ENCODE measurements around the gene TTC7B. TPM values are rescaled to one million over a fixed set of nuclear protein-coding genes. Genes with fewer than 3 reads are reported as not detected.

The TTC7B gene
- total RNA-seq, 1 donor: 24.9 TPM

DNA sequence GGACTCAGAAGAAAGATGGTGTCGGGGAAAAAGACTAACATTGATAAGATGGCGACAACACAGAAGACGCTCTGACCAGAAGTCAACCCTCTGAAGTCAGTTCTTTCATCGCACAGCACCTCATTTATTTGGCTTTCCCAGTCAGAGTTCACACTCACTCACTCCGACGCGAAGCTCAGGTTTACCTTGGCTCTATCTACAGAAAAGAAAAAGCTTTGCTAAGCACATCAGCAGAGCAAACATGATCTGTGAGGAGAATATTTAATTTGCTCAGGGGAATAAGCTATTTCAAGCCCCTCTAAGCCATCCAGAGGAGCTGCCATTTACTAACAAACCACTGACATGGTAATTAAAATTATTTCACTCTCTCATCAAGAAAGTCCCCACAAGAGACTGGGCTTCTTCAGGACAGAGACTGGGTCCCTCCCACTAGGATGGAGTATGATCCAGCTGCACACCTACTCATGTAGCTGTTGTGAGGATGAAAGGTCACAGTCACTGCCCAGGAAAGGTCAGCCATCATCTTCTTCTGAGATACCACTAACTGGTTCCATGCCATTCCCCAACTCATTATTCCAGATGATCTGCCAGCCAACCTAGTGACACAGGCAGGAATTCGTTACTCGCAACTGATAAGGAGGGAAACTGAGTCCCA lies 111.4 kb downstream of the TTC7B start:
- no peak overlapping the region for H3K4me3 ChIP-seq (ENCODE audit: low read depth, low read length)
- TF ChIP-seq, protein P1, sequence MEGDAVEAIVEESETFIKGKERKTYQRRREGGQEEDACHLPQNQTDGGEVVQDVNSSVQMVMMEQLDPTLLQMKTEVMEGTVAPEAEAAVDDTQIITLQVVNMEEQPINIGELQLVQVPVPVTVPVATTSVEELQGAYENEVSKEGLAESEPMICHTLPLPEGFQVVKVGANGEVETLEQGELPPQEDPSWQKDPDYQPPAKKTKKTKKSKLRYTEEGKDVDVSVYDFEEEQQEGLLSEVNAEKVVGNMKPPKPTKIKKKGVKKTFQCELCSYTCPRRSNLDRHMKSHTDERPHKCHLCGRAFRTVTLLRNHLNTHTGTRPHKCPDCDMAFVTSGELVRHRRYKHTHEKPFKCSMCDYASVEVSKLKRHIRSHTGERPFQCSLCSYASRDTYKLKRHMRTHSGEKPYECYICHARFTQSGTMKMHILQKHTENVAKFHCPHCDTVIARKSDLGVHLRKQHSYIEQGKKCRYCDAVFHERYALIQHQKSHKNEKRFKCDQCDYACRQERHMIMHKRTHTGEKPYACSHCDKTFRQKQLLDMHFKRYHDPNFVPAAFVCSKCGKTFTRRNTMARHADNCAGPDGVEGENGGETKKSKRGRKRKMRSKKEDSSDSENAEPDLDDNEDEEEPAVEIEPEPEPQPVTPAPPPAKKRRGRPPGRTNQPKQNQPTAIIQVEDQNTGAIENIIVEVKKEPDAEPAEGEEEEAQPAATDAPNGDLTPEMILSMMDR (IDR thresholded peaks at IDR 0.05; ENCODE audit: insufficient read depth, low read length): no peak
- DNase-seq (ENCODE audit: low read depth): no peak

DNA sequence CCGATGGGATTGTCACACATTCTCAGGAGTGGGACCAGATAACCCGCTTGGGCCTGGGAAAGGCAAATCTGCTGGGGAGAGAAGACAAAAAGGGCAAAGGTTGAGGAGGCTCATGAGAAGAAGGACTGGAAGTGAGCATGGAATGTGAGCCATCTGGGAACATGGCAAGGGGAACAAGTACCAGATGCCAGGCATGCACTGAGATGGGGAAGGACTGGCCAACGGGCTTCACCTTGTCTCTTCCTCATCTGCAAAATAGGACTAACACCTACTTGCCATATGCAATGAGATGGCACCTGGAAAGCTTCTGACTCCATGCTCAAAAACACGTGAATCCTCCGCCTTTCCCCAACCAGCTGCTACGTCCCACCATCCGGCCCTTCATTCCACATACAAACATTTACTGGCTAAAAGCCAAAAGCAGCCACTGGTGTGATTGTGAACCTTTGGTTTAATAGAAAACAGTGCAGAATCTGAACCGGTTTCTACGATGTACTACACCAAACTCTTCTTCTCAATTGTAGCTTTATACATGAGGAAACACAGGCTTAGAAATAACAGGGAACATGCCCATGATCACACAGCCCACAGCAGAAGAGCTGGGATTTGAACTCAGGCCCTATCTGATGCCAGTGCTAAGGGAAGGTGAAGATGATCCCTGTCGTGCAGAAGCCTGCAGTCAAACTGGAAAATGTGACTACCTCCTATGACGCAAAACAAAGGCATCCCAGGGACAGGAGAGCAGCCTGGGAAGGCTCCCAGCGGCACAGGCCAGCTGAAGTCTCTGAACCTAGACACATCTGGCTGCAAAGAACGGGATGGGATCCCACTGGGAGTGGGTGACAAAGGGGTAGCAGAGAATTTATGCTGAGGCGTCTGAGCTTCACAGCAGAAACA lies 112.1 kb downstream of the TTC7B start:
- no peak overlapping the region for H3K4me3 ChIP-seq (ENCODE audit: low read depth, low read length)
- no peak for DNase-seq (ENCODE audit: low read depth)
- TF ChIP-seq, protein P1 (IDR thresholded peaks at IDR 0.05; ENCODE audit: insufficient read depth, low read length): no peak

DNA sequence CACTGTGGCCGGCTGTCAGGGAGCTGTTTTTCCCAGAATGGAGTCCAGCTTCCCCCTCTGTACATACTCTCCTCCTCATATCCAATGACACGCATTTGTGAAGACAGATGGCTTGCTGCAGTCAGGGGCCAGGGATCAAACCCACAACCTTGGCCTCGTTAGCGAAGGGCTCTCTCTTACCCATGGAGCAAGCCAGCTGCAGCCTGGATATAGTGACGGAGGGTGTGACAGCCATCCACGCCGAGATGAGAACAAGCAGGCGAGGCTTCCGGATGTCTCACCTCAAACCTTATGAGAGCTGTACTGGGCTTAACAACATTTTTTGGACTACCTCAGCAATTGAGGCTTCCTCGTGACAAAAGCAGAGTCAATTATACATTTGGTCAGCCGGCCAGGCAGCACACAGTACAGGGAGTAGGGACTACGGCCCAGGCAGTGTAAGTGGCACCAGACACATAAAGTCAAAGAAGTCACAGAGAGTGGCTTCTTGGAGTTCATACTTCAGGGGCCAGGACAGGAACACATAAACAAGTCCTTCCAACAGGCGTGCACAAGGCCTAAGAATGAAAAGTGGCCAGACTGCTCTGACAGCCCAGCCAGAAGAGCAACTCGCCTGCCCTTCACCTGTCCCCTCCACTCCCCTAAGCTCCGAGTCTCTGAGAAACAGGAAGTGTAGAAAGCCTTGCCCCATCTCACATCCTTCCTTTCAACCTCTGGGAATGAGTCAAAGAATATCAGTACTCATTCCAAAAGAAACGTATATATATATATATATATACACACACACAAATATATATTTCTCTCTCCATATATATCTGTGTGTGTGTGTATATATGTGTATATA lies 115.1 kb downstream of the TTC7B start:
- TF ChIP-seq, protein P1 (IDR thresholded peaks at IDR 0.05; ENCODE audit: insufficient read depth, low read length): no peak
- no peak for DNase-seq (ENCODE audit: low read depth)
- no peak overlapping the region for H3K4me3 ChIP-seq (ENCODE audit: low read depth, low read length)

DNA sequence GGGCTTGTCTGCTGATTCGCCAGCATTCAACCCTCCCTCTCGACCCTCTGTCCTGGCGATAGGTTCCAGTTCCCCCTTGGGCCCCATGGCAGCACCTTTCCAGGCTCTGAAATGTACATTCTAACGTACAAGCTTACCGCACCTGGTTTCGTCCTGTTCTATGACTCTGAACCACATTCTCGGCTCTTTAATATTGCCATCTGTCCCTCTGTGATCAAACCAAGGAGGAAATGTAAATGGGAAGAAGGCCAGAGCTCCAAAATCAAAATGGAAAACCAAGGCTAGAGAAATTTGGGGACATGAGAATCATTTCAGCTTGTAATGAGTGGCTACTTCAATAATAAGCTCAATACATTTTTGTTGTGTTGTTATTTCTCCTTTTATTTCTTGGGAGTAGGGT lies 117.2 kb downstream of the TTC7B start:
- TF ChIP-seq, protein P1 (IDR thresholded peaks at IDR 0.05; ENCODE audit: insufficient read depth, low read length): no peak
- no peak overlapping the region for H3K4me3 ChIP-seq (ENCODE audit: low read depth, low read length)
- DNase-seq (ENCODE audit: low read depth): no peak

DNA sequence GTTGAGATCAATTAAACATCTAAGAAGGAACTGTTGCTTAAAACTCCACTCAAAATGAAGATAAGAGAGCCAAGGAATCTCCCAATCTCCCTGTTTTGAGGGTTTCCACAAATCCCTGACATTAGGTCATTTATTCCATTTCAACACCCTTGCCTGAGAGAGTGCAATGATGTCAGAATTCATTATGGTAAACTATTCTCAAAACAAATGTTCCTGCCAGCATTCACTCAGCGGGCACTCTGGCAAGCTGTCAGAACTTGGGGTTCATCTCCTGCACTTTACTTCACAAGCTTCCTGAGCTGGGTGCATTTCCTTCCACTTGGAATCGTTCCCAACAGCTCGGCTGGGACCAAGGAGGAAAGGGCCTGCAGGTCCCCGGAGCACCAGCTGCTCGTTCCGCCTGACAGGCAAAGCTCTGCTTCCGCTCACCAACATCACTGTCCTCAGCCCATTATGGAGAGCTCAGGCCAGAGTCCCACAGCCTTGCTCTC lies 117.8 kb downstream of the TTC7B start:
- no peak overlapping the region for H3K4me3 ChIP-seq (ENCODE audit: low read depth, low read length)
- DNase-seq (ENCODE audit: low read depth): peak; percentile 72
- TF ChIP-seq, protein P1 (IDR thresholded peaks at IDR 0.05; ENCODE audit: insufficient read depth, low read length): no peak

DNA sequence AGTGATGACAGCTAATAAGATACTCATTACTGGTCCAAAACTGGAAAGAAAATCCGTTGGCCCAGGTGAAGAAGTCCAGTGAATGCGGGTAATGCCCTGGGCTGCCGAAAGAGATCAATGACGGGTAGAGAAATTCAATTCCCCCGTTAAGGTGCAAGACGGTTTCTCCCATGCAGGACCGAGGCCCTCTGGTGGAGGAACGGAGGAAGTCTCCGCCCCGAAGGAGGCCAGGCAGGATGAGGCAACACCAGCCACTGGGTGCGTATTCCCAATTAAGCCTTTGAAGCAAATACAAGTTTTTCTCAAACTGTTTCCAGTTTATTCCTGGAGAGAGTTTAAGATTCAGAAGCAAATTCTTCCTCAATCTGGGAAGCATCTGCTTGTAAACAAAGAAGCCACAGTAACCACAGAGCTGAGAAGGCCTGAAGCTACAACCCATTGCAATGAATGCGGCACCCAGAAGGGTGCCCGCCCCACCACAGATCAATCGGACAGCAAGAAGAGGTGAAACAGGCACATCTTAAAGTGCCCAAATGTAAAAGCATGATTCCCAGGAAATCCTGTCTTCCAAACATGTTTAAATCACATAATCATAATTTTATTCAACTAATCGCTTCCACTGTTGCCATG lies 118.5 kb downstream of the TTC7B start:
- H3K4me3 ChIP-seq (ENCODE audit: low read depth, low read length): no peak overlapping the region
- TF ChIP-seq, protein P1 (IDR thresholded peaks at IDR 0.05; ENCODE audit: insufficient read depth, low read length): peak; percentile 98
- peak; percentile 83 for DNase-seq (ENCODE audit: low read depth)
